Gastroesophageal sphincter (tissue), 4 donors: ENCODE results near the gene ZNF197. TPM values are rescaled to one million over a fixed set of nuclear protein-coding genes. Genes with fewer than 3 reads are reported as not detected.

ENCODE experiments used
- ATAC-seq: fragments of 150-250 bp; one replicate; pipeline ENCODE4 v1.9.1; 2016; ENCODE audit warnings: mild to moderate bottlenecking, moderate library complexity
- H3K27ac ChIP-seq, 4 donors: fragments of 200-600 bp; sonication (generic) in 3 of 4; 1 replicate in 3 of 4; 2 replicates in 1 of 4; pipeline ENCODE4 v1.5.1; 2016 to 2019
- H3K27me3 ChIP-seq: fragments of 200-600 bp; sonication (generic); one replicate; pipeline ENCODE4 v1.5.1; 2019
- H3K36me3 ChIP-seq, 2 donors: fragments of 200-600 bp; sonication (generic); one replicate each; pipeline ENCODE4 v1.5.1; 2019; ENCODE audit warnings: control low read depth in 1 of 2
- H3K4me1 ChIP-seq, 3 donors: fragments of 200-600 bp; sonication (generic); 1 replicate in 2 of 3; 2 replicates in 1 of 3; pipeline ENCODE4 v1.5.1; 2016 to 2019; ENCODE audit warnings: control low read depth in 2 of 3
- H3K4me3 ChIP-seq, 2 donors: fragments of 200-600 bp; sonication (generic); one replicate each; pipeline ENCODE4 v1.5.1; 2019; ENCODE audit warnings: mild to moderate bottlenecking in 1 of 2, moderate library complexity in 1 of 2
- H3K9me3 ChIP-seq, 3 donors: fragments of 200-600 bp; sonication (generic); one replicate each; pipeline ENCODE4 v1.5.1; 2017 to 2019; ENCODE audit warnings: control low read depth in 2 of 3
- EP300 ChIP-seq: sonication (generic); formaldehyde crosslinking; IDR thresholded peaks from one replicate; pipeline ENCODE4 v1.6.1; 2017; ENCODE audit warnings: antibody characterized with exemption, mild to moderate bottlenecking
- POLR2A ChIP-seq, 2 donors: fragments of 450-650 bp; IDR thresholded peaks; one replicate each; pipeline ENCODE4 v1.6.1; 2017; ENCODE audit warnings: antibody characterized with exemption in 2 of 2, mild to moderate bottlenecking in 2 of 2, moderate library complexity in 1 of 2
- POLR2AphosphoS5 ChIP-seq: sonication (generic); formaldehyde crosslinking; IDR thresholded peaks from one replicate; pipeline ENCODE4 v1.6.1; 2017; ENCODE audit warnings: antibody characterized with exemption
- WGBS, 2 donors: methylation state at CpG; one replicate each; pipeline ENCODE4 v1.1.5; 2018; ENCODE audit warnings: low coverage in 1 of 2; 5-methylcytosine and 5-hydroxymethylcytosine counted together
- total RNA-seq, 4 donors: library from RNA; depleted of rRNA; stranded (reverse); fragments of >200 nt; gene quantifications; one replicate each; pipeline ENCODE4 v1.1.0, GENCODE V29; 2016
- TF ChIP-seq, protein P1 (sequence below), 4 experiments: fragments of 200-600 bp in 2 of 4; fragments of 450-650 bp in 2 of 4; sonication (generic) in 1 of 4; IDR thresholded peaks; one replicate each; pipeline ENCODE4 v1.5.1; 2017 to 2019; ENCODE audit warnings: antibody characterized with exemption in 4 of 4, mild to moderate bottlenecking in 2 of 4, moderate library complexity in 2 of 4

ZNF197 gene
- total RNA-seq, 4 donors from 2014 or later, result 17.5 to 37.8 (median 22.9) TPM

DNA sequence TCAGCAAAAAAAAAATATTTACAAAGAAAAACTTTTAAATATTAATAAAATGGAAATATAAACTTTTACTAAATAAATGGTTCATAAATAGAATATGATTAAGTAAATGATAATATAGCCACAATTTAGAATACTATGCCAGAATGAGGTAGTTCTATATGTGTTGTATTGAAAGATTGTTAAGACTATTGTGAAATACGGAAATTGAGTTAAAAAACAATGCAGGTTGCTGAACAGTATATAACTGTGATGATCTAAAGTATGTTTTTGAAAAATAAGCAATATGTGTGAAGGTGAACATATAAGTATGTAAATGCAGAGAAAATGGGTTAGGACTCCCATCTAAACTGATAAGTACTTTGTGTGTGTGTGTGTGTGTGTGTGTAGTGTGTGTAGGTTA is 24.9 kb downstream of the ZNF197 start:
- no peak for TF ChIP-seq POLR2AphosphoS5
- no peak for TF ChIP-seq EP300
- TF ChIP-seq POLR2A (IDR thresholded peaks at IDR 0.05), result no peak
- TF ChIP-seq, protein P1, sequence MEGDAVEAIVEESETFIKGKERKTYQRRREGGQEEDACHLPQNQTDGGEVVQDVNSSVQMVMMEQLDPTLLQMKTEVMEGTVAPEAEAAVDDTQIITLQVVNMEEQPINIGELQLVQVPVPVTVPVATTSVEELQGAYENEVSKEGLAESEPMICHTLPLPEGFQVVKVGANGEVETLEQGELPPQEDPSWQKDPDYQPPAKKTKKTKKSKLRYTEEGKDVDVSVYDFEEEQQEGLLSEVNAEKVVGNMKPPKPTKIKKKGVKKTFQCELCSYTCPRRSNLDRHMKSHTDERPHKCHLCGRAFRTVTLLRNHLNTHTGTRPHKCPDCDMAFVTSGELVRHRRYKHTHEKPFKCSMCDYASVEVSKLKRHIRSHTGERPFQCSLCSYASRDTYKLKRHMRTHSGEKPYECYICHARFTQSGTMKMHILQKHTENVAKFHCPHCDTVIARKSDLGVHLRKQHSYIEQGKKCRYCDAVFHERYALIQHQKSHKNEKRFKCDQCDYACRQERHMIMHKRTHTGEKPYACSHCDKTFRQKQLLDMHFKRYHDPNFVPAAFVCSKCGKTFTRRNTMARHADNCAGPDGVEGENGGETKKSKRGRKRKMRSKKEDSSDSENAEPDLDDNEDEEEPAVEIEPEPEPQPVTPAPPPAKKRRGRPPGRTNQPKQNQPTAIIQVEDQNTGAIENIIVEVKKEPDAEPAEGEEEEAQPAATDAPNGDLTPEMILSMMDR (IDR thresholded peaks at IDR 0.05), result no peak
- 64 to 79% methylated on average over 1 of the region's 1 CpG for WGBS, 2 donors
- Histone ChIP-seq H3K27ac (no peak overlapping the region), H3K9me3 (no peaks in the 10 kb centered on the region), H3K4me3 (no peak overlapping the region), H3K27me3 (no peaks in the 10 kb centered on the region), H3K36me3 (peaks cover 9 to 43% of the 10 kb centered on the region in 2 donors), H3K4me1 (peaks cover 0 to 19% (median 4%) of the 10 kb centered on the region in 3 donors)
- no peak for ATAC-seq

DNA sequence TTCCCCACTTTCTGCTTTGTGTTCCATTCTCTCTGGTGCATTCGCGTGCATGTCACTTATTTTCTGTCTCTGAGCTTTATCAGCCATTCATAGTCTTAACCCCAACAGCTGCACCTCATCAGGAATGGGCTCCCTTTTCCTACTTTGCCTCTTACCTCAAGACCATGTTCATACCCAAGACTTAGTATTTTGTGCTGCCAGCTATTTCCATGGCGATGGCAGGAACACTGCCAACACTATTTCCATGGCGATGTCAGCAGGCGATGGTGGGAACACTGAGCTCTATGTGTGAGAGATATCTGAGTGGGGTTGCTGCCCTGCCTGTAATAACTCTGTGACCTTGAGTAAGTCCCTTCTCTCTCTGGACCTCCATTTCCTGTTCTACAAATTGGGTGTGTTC is 29.2 kb downstream of the ZNF197 start:
- peaks cover 15 to 86% of the 10 kb centered on the region in 2 donors for H3K36me3 ChIP-seq
- no peak overlapping the region for H3K27ac ChIP-seq
- WGBS, 2 donors, result 83 to 89% methylated on average over 2 to 5 of the region's 5 CpGs
- ATAC-seq, result no peak
- H3K9me3 ChIP-seq, result peaks cover 0 to 25% (median 0%) of the 10 kb centered on the region in 3 donors
- H3K27me3 ChIP-seq, result no peaks in the 10 kb centered on the region
- no peak for TF ChIP-seq POLR2AphosphoS5
- TF ChIP-seq, protein P1 (IDR thresholded peaks at IDR 0.05), result no peak
- TF ChIP-seq EP300, result no peak
- no peak for TF ChIP-seq POLR2A (IDR thresholded peaks at IDR 0.05)
- no peak overlapping the region for H3K4me3 ChIP-seq
- H3K4me1 ChIP-seq, result peaks cover 0 to 8% (median 0%) of the 10 kb centered on the region in 3 donors

DNA sequence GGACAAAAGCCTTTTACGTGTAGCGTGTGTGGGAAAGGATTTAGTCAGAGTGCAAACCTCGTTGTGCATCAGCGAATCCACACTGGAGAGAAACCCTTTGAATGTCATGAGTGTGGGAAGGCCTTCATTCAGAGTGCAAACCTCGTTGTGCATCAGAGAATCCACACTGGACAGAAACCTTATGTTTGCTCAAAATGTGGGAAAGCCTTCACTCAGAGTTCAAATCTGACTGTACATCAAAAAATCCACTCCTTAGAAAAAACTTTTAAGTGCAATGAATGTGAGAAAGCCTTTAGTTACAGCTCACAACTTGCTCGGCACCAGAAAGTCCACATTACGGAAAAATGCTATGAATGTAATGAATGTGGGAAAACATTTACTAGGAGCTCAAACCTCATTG is 34.2 kb downstream of the ZNF197 start:
- H3K4me3 ChIP-seq, result no peak overlapping the region
- TF ChIP-seq EP300, result no peak
- TF ChIP-seq, protein P1 (IDR thresholded peaks at IDR 0.05), result no peak
- TF ChIP-seq POLR2A (IDR thresholded peaks at IDR 0.05), result no peak
- no peak for TF ChIP-seq POLR2AphosphoS5
- no peak overlapping the region for H3K27ac ChIP-seq
- WGBS, 2 donors, result 91 to 98% methylated on average over 7 of the region's 7 CpGs
- peaks cover 13 to 81% of the 10 kb centered on the region in 2 donors for H3K36me3 ChIP-seq
- no peaks in the 10 kb centered on the region for H3K4me1 ChIP-seq
- ATAC-seq, result no peak
- peaks cover 0 to 44% (median 0%) of the 10 kb centered on the region in 3 donors for H3K9me3 ChIP-seq
- no peaks in the 10 kb centered on the region for H3K27me3 ChIP-seq

DNA sequence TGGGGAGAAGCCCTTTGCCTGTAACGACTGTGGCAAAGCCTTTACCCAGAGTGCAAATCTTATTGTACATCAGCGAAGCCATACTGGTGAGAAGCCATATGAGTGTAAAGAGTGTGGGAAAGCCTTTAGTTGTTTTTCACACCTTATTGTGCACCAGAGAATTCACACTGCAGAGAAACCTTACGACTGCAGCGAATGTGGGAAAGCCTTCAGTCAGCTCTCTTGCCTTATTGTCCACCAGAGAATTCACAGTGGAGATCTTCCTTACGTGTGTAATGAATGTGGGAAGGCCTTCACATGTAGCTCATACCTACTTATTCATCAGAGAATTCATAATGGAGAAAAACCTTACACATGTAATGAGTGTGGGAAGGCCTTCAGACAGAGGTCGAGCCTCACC is 34.6 kb downstream of the ZNF197 start:
- Histone ChIP-seq H3K9me3 (peaks cover 0 to 44% (median 0%) of the 10 kb centered on the region in 3 donors), H3K4me3 (no peak overlapping the region), H3K27me3 (no peaks in the 10 kb centered on the region), H3K4me1 (no peaks in the 10 kb centered on the region), H3K36me3 (peaks cover 13 to 77% of the 10 kb centered on the region in 2 donors), H3K27ac (no peak overlapping the region)
- no peak for ATAC-seq
- 96 to 97% methylated on average over 5 to 6 of the region's 6 CpGs for WGBS, 2 donors
- TF ChIP-seq POLR2A (IDR thresholded peaks at IDR 0.05) (no peak), POLR2AphosphoS5 (no peak), EP300 (no peak)
- TF ChIP-seq, protein P1 (IDR thresholded peaks at IDR 0.05), result no peak

DNA sequence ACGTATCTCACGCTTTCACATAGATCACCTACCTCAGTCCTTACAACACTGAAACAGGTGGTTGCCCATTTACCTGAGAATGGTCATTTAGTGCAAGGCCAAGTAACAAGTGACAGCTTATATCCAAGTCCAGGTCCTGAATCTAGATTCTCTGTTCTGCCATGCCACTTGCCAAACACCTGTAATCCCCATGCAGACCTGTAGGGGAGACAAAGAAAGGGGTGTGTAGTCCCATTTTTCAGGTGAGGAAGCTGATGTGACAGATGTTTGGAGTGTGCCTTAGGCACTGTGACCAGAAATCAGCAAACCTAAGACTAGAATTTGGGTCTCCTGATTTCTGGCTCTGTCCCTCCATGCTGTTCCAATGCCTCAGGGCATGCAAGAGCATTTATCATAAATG is 36.4 kb downstream of the ZNF197 start:
- TF ChIP-seq POLR2A (IDR thresholded peaks at IDR 0.05) (no peak), POLR2AphosphoS5 (no peak), EP300 (no peak)
- TF ChIP-seq, protein P1 (IDR thresholded peaks at IDR 0.05), result no peak
- Histone ChIP-seq H3K36me3 (peaks cover 13 to 59% of the 10 kb centered on the region in 2 donors), H3K4me3 (no peak overlapping the region), H3K27ac (no peak overlapping the region), H3K9me3 (peaks cover 0 to 44% (median 0%) of the 10 kb centered on the region in 3 donors), H3K4me1 (no peaks in the 10 kb centered on the region), H3K27me3 (no peaks in the 10 kb centered on the region)
- WGBS, 2 donors, result 90 to 97% methylated on average over 2 of the region's 2 CpGs
- no peak for ATAC-seq
